GM23338 (cell line): ENCODE data around the gene CLN6. TPM values are rescaled to one million over a fixed set of nuclear protein-coding genes. Genes with fewer than 3 reads are reported as not detected.

ENCODE experiments used
- ATAC-seq: fragments of 200-7000 bp; cut with Tn5 transposase; 3 replicates; pipeline ENCODE4 v1.9.1; 2020
- DNase-seq: peaks from one replicate; pipeline ENCODE4 v3.0.0-alpha.2; 2015; ENCODE audit warnings: low spot score
- H2AFZ ChIP-seq: fragments of 200-600 bp; sonication (generic); 2 replicates; pipeline ENCODE4 v1.8.0; 2016; ENCODE audit warnings: antibody characterized with exemption, mild to moderate bottlenecking, moderate library complexity
- H3F3A ChIP-seq: fragments of 200-600 bp; sonication (generic); replicated peaks from 2 replicates; pipeline ENCODE4 v1.8.0; 2017; ENCODE audit warnings: antibody characterized with exemption, mixed run types, low read depth
- H3K27ac ChIP-seq: fragments of 200-600 bp; sonication (generic); 2 replicates; pipeline ENCODE4 v1.6.1; 2016; ENCODE audit warnings: low read depth
- H3K27me3 ChIP-seq: fragments of 200-600 bp; sonication (generic); 2 replicates; pipeline ENCODE4 v1.8.0; 2016; ENCODE audit warnings: mild to moderate bottlenecking, mixed run types, moderate library complexity; ENCODE audit not compliant: insufficient read depth
- H3K36me3 ChIP-seq: fragments of 200-600 bp; sonication (generic); 2 replicates; pipeline ENCODE4 v1.8.0; 2016; ENCODE audit warnings: mild to moderate bottlenecking; ENCODE audit not compliant: insufficient read depth
- H3K4me1 ChIP-seq: fragments of 200-600 bp; sonication (generic); 2 replicates; pipeline ENCODE4 v1.8.0; 2016; ENCODE audit warnings: mild to moderate bottlenecking, moderate library complexity; ENCODE audit not compliant: insufficient read depth
- H3K4me2 ChIP-seq: fragments of 200-600 bp; sonication (generic); 2 replicates; pipeline ENCODE4 v1.7.1; 2017; ENCODE audit warnings: mixed run types
- H3K4me3 ChIP-seq: fragments of 200-600 bp; sonication (generic); 2 replicates; pipeline ENCODE4 v1.6.1; 2016; ENCODE audit warnings: mixed run types
- H3K79me2 ChIP-seq: fragments of 200-600 bp; sonication (generic); replicated peaks from 2 replicates; pipeline ENCODE4 v1.8.0; 2017; ENCODE audit warnings: mild to moderate bottlenecking; ENCODE audit not compliant: insufficient read depth
- H3K9me2 ChIP-seq: fragments of 200-600 bp; sonication (generic); 2 replicates; pipeline ENCODE4 v1.8.0; 2017; ENCODE audit not compliant: insufficient read depth
- H4K20me1 ChIP-seq: fragments of 200-600 bp; sonication (generic); replicated peaks from 2 replicates; pipeline ENCODE4 v1.8.0; 2017; ENCODE audit warnings: mild to moderate bottlenecking; ENCODE audit not compliant: insufficient read depth
- H3K27ac Mint-ChIP-seq: 2 replicates; pipeline ENCODE4 v1.8.0; 2020; ENCODE audit warnings: inconsistent platforms, mild to moderate bottlenecking, moderate library complexity, mixed read lengths
- H3K27me3 Mint-ChIP-seq: 3 replicates; pipeline ENCODE4 v1.8.0; 2022; ENCODE audit warnings: low read depth, mild to moderate bottlenecking, moderate library complexity, mixed read lengths, inconsistent platforms; ENCODE audit not compliant: insufficient read depth, poor library complexity
- H3K36me3 Mint-ChIP-seq: 3 replicates; pipeline ENCODE4 v1.8.0; 2021; ENCODE audit warnings: low read depth, mild to moderate bottlenecking, inconsistent platforms, moderate library complexity, mixed read lengths
- H3K4me1 Mint-ChIP-seq: 3 replicates; pipeline ENCODE4 v1.8.0; 2020; ENCODE audit warnings: mild to moderate bottlenecking, inconsistent platforms, mixed read lengths
- H3K4me3 Mint-ChIP-seq: 3 replicates; pipeline ENCODE4 v1.8.0; 2021; ENCODE audit warnings: moderate library complexity, mild to moderate bottlenecking, inconsistent platforms, mixed read lengths
- H3K9me3 Mint-ChIP-seq: 3 replicates; pipeline ENCODE4 v1.8.0; 2020; ENCODE audit warnings: moderate library complexity, mild to moderate bottlenecking, inconsistent platforms, mixed read lengths
- ETS1 ChIP-seq: IDR thresholded peaks from 2 replicates; pipeline ENCODE4 v1.6.1; 2016; ENCODE audit warnings: antibody characterized with exemption
- EZH2 ChIP-seq: fragments of 200-600 bp; sonication (generic); IDR thresholded peaks from one replicate; pipeline ENCODE4 v1.8.0; 2017; ENCODE audit warnings: antibody characterized with exemption, mild to moderate bottlenecking, low read depth; ENCODE audit not compliant: unreplicated experiment
- EZH2phosphoT487 ChIP-seq: fragments of 200-600 bp; sonication (generic); IDR thresholded peaks from one replicate; pipeline ENCODE4 v1.8.1; 2018; ENCODE audit warnings: antibody characterized with exemption; ENCODE audit not compliant: unreplicated experiment
- POLR2AphosphoS5 ChIP-seq: IDR thresholded peaks from 2 replicates; pipeline ENCODE4 v1.6.1; 2016; ENCODE audit warnings: antibody characterized with exemption, low read depth
- ZNF331 ChIP-seq: fragments of 250-450 bp; sonication (Bioruptor Pico); IDR thresholded peaks from 2 replicates; pipeline ENCODE4 v1.5.0; 2020; ENCODE audit warnings: low read depth, mild to moderate bottlenecking, moderate library complexity
- ZNF462 ChIP-seq: fragments of 250-450 bp; sonication (Bioruptor Pico); IDR thresholded peaks from 2 replicates; pipeline ENCODE4 v1.5.0; 2020; ENCODE audit warnings: mild to moderate bottlenecking, moderate library complexity
- polyA plus RNA-seq: library from polyadenylated mRNA; unstranded; fragments of >200 nt; fragmentation: Nextera tagmentation; extraction: Ambion mirVana; gene quantifications from 2 replicates; pipeline ENCODE4 v1.2.1, GENCODE V29; 2016
- total RNA-seq: library from RNA; depleted of rRNA; stranded (reverse); fragments of >200 nt; shearing (Covaris generic); gene quantifications from 2 replicates; pipeline ENCODE4 v1.2.3, GENCODE V29; 2014

The CLN6 gene
- total and polyA plus RNA-seq, 2 experiments from 2014 or later = 20.7 to 69.5 TPM

GRCh38 chr15:68275165-68275746, 45.7 kb upstream of the CLN6 start (continued):
- TF ChIP-seq ZNF462 (CRISPR knock-in tag) = no peak
- TF ChIP-seq EZH2phosphoT487 = no peak
- TF ChIP-seq EZH2 = no peak

- Mint-ChIP-seq H3K27me3 (peaks cover 9% of the 10 kb centered on the region), H3K4me3 (no peak overlapping the region), H3K27ac (no peak overlapping the region), H3K4me1 (peaks cover 34% of the 10 kb centered on the region), H3K36me3 (0 out of 3 replicates have a peak, but pooled peaks cover 4% of the 10 kb centered on the region), H3K9me3 (no peaks in the 10 kb centered on the region)
- Histone ChIP-seq H2AFZ (no peak overlapping the region), H3K27ac (no peak overlapping the region), H3K9me2 (no peaks in the 10 kb centered on the region), H3K4me1 (peaks cover 39% of the 10 kb centered on the region), H3K27me3 (no peaks in the 10 kb centered on the region), H3K36me3 (no peaks in the 10 kb centered on the region), H3K4me2 (no peak overlapping the region), H3F3A (peaks cover 22% of the 10 kb centered on the region; the same call in 1 of the 2 replicates), H3K79me2 (peaks cover 11% of the 10 kb centered on the region), H3K4me3 (no peak overlapping the region), H4K20me1 (peaks cover 9% of the 10 kb centered on the region)
- DNase-seq (no peak), ATAC-seq (no peak)
- TF ChIP-seq ZNF462 (CRISPR knock-in tag) (no peak), EZH2 (no peak), EZH2phosphoT487 (no peak), ETS1 (no peak), POLR2AphosphoS5 (no peak), ZNF331 (CRISPR knock-in tag) (no peak)
Observed at GRCh38 chr15:68274201-68274848, 44.8 kb upstream of the CLN6 start.
